ENCODE results near the gene PAX1. TPM values are rescaled to one million over a fixed set of nuclear protein-coding genes. Genes with fewer than 3 reads are reported as not detected.

Gene PAX1
- total and polyA plus RNA-seq, 9 of the 15 experiments (the other 6 are each of a cell fraction or from before 2014, with no cell fraction given): not detected

GRCh38 chr20:21665687-21666446 is 39.6 kb upstream of the PAX1 start (continued):
- TF ChIP-seq GTF2B (IDR thresholded peaks at IDR 0.05; ENCODE audit: extremely low read depth, insufficient read length): no peak
- no peak for TF ChIP-seq SMARCC2 (IDR thresholded peaks at IDR 0.05; ENCODE audit: low read depth)
- TF ChIP-seq ZNF282 (CRISPR knock-in tag; IDR thresholded peaks at IDR 0.05): no peak
- no peak for TF ChIP-seq E2F3 (CRISPR knock-in tag; IDR thresholded peaks at IDR 0.05)
- TF ChIP-seq HIVEP1 (CRISPR knock-in tag; IDR thresholded peaks at IDR 0.05): no peak

DNA sequence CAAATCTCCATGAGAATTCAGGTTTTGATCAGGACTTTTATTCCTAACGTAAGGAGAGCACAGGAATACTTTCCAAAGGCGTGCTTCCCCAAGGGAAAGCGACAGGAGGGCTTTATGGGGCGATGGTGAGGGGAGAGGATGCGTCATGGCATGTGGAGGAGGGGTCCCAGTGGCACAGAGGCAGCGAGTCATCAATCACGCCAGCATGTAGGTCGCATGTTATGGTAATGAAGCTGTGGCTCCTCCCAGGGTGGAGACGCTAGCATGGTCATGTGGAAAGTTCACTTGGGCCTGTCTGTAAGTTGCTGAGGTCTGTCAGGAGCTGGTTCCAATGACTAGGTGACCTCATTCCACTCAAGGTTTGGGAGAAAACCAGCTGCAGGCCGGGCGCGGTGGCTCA is 35.3 kb upstream of the PAX1 start:
- no peak overlapping the region for H3K4me3 ChIP-seq
- DNase-seq (ENCODE audit: extremely low read depth in 1 of 4, low spot score in 3 of 4): no peak
- FAIRE-seq: no peak
- H3K9me1 ChIP-seq (ENCODE audit: control insufficient read depth, insufficient read depth, low read length): no peaks in the 10 kb centered on the region
- no peaks in the 10 kb centered on the region for H3K9me3 ChIP-seq (replicated peaks; ENCODE audit: control insufficient read depth, insufficient read depth, low read depth, low read length)
- in situ Hi-C loops (cut with MboI): no loop called here
- H3K27me3 ChIP-seq (ENCODE audit: control insufficient read depth in 2 of 2, insufficient read depth in 2 of 2, low read length in 2 of 2): no peaks in the 10 kb centered on the region
- H2AFZ ChIP-seq (ENCODE audit: low read depth, low read length): no peak overlapping the region
- H3K79me2 ChIP-seq (ENCODE audit: control insufficient read depth, insufficient read depth, low read length): no peaks in the 10 kb centered on the region
- H3K36me3 ChIP-seq (ENCODE audit: control insufficient read depth, insufficient read depth, low read length): no peaks in the 10 kb centered on the region
- ChIA-PET CTCF (ENCODE audit: low intra/inter-chr PET ratio) (no interaction called here), POLR2A (no interaction called here)
- ATAC-seq: no peak
- no TSS peak for BruUV-seq (replicated peaks)
- H3K4me2 ChIP-seq (ENCODE audit: insufficient read depth, low read length): no peak overlapping the region
- no peak overlapping the region for H3K9ac ChIP-seq (ENCODE audit: insufficient read depth in 1 of 2, low read depth in 2 of 2, low read length in 2 of 2)
- H3K4me1 ChIP-seq (replicated peaks in 1 of 2; ENCODE audit: control insufficient read depth in 2 of 2, insufficient read depth in 2 of 2, low read length in 2 of 2): no peaks in the 10 kb centered on the region; a peak in 1 of 5 replicates
- no peaks in the 10 kb centered on the region for H4K20me1 ChIP-seq (replicated peaks; ENCODE audit: control insufficient read depth, insufficient read depth, low read length)
- no peak for TF ChIP-seq RAD51 (IDR thresholded peaks at IDR 0.05; ENCODE audit: borderline replicate concordance, low read depth)
- TF ChIP-seq MEIS2 (IDR thresholded peaks at IDR 0.05; ENCODE audit: partially characterized antibody): peak; percentile 69
- TF ChIP-seq ATF3 (IDR thresholded peaks at IDR 0.05): 0 out of 2 replicates have a peak, but pooled peaks have one; percentile 10
- TF ChIP-seq ATF3 (CRISPR knock-in tag; conservative IDR thresholded peaks at IDR 0.05): no peak
- no peak for TF ChIP-seq NR1H2 (CRISPR knock-in tag; IDR thresholded peaks at IDR 0.05)
- peak; percentile 54; the same call in 1 of the 2 replicates for TF ChIP-seq PKNOX1 (IDR thresholded peaks at IDR 0.05)
- TF ChIP-seq, protein P1, sequence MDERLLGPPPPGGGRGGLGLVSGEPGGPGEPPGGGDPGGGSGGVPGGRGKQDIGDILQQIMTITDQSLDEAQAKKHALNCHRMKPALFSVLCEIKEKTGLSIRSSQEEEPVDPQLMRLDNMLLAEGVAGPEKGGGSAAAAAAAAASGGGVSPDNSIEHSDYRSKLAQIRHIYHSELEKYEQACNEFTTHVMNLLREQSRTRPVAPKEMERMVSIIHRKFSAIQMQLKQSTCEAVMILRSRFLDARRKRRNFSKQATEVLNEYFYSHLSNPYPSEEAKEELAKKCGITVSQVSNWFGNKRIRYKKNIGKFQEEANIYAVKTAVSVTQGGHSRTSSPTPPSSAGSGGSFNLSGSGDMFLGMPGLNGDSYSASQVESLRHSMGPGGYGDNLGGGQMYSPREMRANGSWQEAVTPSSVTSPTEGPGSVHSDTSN (CRISPR knock-in tag; IDR thresholded peaks at IDR 0.05; ENCODE audit: low read depth): no peak
- TF ChIP-seq, protein P1 (tag; conservative IDR thresholded peaks at IDR 0.05; ENCODE audit: low read depth): peak; percentile 53
- 23% methylated on average over 5 of the region's 12 CpGs for WGBS (ENCODE audit: insufficient coverage, low coverage, missing lambda C conversion rate)
- intact Hi-C loops (cut with micrococcal nuclease): no loop called here
- no peak overlapping the region for H3K27ac ChIP-seq (ENCODE audit: extremely low read depth, low read depth, low read length)
